IPS DF 4.7 (cell line): ENCODE results near the gene CUX1.
"Not testable (repeated sequence)": the region's sequence is repeated elsewhere in the genome, so short reads cannot be mapped to it uniquely, and the experiment has no call there.

Experiments used
- DNase-seq: peaks from one replicate; pipeline ENCODE4 v3.0.0-alpha.2; 2013; ENCODE audit warnings: low spot score; ENCODE audit errors: extremely low read depth

Gene CUX1

GRCh38 chr7:101913247-101913721 is 95.9 kb downstream of the CUX1 start:
- DNase-seq: no peak

DNA sequence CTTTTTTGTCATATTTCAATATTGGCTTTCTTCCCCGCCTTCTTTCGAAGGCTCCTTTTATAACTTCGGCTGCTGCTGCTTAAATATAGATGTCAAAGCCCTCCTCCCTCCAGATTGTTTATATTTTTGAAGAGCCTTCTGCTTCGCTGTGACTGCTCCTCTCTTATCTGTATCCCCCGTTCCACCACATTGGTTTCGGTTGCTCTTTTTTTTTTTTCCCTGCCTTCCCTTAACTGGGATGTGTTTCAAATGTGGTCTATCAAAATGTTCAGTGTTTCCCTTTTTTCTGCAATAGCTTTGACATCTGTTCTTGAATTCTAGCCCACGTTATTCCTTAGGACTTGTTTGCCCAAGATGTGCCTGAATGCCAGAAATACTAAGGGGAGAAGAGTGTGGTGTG is 96.4 kb downstream of the CUX1 start:
- DNase-seq: no peak

GRCh38 chr7:101915000-101915399 is 97.6 kb downstream of the CUX1 start:
- no peak for DNase-seq

GRCh38 chr7:101916041-101916800 is 98.8 kb downstream of the CUX1 start:
- no peak for DNase-seq

GRCh38 chr7:101916876-101917275 is 99.5 kb downstream of the CUX1 start:
- DNase-seq: no peak

DNA sequence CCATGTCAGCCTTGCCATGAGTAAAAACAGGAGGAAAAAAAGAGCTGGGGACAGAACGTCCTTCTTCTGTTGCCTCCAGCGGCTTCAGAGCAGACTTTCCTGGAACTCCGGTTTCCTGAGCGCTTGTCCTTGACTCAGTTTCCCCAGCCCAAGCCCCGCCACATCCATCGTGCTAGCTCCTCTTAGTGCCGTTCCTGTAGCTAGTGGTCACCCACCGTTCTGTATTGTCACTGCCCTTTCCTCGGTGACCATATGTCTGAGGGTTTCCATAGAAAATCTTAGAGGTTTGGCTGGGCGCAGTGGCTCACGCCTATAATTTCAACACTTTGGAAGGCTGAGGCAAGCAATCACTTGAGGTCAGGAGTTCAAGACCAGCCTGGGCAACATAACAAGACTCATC is 100.1 kb downstream of the CUX1 start:
- no peak for DNase-seq

GRCh38 chr7:101918426-101918825 is 101.0 kb downstream of the CUX1 start:
- no peak for DNase-seq

- DNase-seq: no peak
Measured at GRCh38 chr7:101919363-101920115, 102.1 kb downstream of the CUX1 start.

- DNase-seq: no peak
Measured at GRCh38 chr7:101921061-101921460, 103.6 kb downstream of the CUX1 start.

- DNase-seq: not testable (repeated sequence)
Measured at GRCh38 chr7:101921546-101922489, 104.4 kb downstream of the CUX1 start.

DNA sequence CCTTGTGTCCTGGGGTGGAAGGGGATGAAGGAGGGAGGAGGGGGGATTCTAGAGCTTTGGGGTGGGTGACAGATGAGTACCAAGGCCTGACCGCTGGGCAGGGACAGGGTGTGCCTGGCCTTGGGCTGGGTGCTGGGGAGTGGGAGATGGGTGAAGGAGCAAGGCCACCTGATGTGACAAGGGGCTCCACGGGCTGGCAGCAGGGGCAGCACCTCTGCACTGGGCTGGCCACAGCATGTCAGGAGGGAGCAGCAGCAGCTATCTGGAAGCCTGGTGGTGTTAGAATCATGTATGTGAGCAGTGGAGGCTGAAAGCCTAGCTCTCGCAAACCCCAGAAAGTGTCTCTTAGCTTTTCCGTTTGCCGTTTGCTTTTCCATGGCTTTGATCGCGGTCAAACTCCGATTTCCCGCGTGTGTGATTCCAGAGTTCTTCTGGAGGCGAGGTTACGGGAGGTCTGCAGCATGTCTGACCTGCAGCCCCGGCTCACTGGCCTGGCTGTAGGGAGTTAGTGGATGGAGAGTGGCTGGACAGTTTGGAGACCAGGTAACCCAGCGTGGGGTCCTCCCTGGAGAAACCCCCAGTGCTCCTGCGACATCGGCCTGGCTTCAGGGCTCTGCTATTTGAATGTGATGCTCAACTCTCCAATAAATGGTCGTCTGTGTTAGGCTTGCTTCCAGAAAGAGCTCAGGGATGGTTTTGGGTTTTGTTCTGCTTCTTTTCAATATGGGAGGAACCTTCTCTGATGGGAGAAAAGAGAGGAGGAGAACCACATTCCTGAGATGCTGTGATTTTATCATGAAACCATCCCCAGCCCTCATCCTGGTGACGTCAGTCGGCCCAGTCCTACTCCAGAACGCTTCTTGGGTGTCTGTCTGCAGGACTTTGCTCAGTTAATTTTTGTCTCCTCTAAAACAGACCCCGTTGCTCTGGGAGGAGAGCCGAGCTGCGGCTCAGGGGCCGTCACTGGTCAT is 105.5 kb downstream of the CUX1 start:
- DNase-seq: no peak

GRCh38 chr7:101923602-101923985 is 106.2 kb downstream of the CUX1 start:
- DNase-seq: no peak

DNA sequence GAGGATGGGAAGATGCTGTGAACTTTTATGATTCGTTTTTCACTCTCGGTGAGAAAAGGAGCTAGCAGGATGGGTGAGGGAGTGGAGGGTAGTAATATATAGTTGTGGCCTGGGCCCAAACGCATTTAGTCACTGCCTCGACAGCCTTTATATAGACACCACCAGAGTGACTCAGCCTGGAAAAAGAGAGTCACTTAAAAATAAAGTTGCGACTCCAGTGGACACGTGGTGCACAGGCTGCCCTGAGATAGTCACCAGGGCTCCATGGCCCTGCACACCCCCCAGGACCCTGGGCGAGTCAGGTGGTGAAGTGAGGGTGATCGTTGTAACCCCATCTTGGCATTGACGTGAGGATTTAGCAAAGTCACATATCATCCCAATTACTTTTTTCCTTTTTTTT is 106.7 kb downstream of the CUX1 start:
- no peak for DNase-seq

GRCh38 chr7:101926265-101926664 is 108.8 kb downstream of the CUX1 start:
- DNase-seq: no peak

DNA sequence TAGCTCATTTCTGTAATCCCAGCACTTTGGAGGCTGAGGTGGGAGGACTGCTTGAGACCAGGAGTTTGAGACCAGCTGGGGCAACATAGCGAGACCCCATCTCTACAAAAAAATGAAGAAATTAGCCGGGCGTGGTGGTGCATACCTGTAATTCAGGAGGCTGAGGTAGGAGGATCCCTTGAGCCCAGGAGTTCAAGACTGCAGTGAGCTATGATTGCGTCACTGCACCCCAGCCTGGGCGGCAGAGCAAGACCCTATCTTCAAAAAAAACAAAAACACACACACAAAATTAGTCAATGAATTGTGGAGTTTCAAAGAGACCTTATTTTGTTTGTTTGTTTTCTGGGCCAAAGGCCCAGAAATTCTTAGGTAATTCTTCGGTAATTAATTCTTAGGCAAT is 110.0 kb downstream of the CUX1 start:
- no peak for DNase-seq

GRCh38 chr7:101927802-101928201 is 110.4 kb downstream of the CUX1 start:
- no peak for DNase-seq

DNA sequence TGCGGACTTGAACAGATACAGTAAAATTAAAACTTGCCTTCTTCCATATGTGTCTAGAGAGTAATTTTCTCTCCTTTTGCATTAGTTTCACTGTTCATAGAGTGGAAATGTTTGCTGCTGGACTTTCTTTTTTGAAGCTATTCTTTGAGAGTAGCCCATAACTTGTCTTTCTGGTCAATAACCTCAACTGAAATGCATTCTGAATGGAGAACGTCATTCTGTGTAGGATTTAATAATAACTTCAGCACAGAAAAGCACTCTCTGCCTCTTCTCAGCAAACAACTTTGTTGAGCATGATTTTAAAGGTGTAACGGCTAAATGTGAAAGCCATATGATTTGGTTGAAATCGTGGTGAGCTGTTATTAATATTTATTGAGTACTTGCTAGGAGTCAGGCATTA is 111.8 kb downstream of the CUX1 start:
- DNase-seq: no peak

DNA sequence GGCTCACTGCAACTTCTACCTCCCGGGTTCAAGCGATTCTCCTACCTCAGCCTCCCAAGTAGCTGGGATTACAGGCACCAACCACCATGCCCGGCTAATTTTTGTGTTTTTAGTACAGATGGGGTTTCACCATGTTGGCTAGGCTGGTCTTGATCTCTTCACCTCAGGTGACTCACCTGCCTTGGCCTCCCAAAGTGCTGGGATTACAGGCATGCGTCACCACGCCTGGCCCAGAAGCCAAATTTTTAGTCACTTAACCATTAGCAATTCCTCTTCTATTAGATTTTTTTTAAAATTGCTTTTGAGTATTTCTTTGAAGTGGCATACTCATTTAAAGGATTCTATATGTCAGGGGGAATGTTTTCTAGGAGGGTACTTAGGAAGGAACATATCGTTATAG is 112.5 kb downstream of the CUX1 start:
- DNase-seq: not testable (repeated sequence)

GRCh38 chr7:101932083-101932482 is 114.7 kb downstream of the CUX1 start:
- no peak for DNase-seq

- DNase-seq: no peak
Measured at GRCh38 chr7:101933028-101933427, 115.6 kb downstream of the CUX1 start.
